Stimulated activated CD8-positive, alpha-beta memory T cell treated with anti-CD3 and anti-CD28 coated beads, Interleukin-7, amount 100 ng/mL, for 1 hour (primary cell): ENCODE data around the gene NLRP13.
"Not testable (repeated sequence)": the region's sequence is repeated elsewhere in the genome, so short reads cannot be mapped to it uniquely, and the experiment has no call there.

Experiments used
- DNase-seq, 2 donors: peaks; one replicate each; pipeline ENCODE4 v3.0.0-alpha.2; 2020; ENCODE audit warnings: low read depth in 2 of 2

The NLRP13 gene, protein sequence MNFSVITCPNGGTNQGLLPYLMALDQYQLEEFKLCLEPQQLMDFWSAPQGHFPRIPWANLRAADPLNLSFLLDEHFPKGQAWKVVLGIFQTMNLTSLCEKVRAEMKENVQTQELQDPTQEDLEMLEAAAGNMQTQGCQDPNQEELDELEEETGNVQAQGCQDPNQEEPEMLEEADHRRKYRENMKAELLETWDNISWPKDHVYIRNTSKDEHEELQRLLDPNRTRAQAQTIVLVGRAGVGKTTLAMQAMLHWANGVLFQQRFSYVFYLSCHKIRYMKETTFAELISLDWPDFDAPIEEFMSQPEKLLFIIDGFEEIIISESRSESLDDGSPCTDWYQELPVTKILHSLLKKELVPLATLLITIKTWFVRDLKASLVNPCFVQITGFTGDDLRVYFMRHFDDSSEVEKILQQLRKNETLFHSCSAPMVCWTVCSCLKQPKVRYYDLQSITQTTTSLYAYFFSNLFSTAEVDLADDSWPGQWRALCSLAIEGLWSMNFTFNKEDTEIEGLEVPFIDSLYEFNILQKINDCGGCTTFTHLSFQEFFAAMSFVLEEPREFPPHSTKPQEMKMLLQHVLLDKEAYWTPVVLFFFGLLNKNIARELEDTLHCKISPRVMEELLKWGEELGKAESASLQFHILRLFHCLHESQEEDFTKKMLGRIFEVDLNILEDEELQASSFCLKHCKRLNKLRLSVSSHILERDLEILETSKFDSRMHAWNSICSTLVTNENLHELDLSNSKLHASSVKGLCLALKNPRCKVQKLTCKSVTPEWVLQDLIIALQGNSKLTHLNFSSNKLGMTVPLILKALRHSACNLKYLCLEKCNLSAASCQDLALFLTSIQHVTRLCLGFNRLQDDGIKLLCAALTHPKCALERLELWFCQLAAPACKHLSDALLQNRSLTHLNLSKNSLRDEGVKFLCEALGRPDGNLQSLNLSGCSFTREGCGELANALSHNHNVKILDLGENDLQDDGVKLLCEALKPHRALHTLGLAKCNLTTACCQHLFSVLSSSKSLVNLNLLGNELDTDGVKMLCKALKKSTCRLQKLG

DNA sequence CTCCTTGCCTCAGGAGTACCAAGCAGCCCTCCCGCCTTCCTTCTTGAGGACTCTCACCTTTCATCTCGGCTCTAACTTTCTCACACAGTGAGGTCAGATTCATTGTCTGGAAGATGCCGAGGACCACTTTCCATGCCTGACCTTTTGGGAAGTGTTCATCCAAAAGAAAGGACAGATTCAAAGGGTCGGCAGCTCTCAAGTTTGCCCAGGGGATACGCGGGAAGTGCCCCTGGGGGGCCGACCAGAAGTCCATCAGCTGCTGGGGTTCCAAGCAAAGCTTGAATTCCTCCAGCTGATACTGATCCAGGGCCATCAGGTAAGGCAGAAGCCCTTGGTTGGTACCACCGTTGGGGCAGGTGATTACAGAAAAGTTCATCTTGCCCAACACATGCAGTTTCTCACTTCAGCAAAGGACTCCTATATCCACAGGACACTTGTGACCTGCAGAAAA, at the start of gene NLRP13:
Gene NLRP13, minus strand, starts transcription at position 401 of the 451 bp plus-strand sequence. Its CDS starts 25 bp downstream, at position 376.
- DNase-seq = no peak

DNA sequence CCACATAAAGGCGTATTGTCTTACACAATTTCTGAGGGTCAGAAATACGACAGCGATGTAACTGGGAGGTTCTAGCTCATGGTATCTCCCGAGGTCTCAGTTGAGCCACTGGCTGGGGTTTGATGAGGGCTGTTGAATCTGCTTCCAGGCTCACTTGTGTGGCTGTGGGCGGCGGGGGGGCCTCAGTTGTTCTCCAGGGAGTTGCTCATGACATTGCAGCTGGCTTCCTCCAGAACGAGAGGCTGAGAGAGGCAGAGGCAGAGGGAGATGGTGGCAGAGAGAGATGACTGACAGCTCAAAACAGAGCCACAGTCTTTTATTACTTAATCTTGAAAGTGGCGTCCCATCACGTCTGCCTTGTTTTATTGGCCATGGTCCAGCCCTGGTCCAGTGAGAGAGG, 48.3 kb upstream of the NLRP13 start:
- no peak for DNase-seq

DNA sequence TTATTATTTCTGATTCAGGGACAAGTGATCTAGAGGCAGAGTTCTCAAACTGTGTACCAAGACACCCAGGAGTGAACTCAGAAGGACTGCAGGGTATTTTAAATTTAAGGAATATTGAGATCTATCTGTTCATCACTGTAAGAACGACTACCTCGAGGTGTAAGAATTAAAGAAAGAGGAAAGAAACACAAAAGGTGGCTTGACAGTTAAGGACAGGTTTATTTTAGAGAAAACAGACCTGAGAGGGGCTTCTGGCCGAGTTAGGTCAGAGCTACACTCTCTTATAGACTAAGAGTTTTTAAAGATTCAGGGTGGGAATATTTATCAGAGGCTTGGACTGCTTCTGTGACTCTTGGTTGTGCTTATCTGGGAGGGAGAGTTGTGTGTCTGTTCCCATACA, 41.8 kb upstream of the NLRP13 start:
- DNase-seq = no peak

DNA sequence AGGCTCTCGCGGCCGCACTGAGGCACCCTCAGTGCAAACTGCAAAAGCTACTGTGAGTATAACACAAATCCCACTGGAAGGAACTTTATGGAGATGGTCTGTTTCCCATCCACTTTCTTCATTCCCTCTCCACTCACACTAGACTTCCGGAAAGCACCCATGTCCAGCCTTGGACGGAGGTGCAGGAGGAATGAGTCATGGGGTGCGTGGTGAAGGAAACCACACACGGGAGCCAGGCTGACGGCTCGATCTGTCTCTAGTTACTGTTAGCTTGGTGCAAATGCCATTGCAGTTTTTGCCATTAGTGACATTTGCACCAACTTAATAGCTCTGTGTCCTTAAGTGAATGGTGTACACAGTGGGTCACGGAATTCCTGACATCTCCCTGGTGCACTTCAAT, 30.1 kb upstream of the NLRP13 start:
- DNase-seq = no peak

DNA sequence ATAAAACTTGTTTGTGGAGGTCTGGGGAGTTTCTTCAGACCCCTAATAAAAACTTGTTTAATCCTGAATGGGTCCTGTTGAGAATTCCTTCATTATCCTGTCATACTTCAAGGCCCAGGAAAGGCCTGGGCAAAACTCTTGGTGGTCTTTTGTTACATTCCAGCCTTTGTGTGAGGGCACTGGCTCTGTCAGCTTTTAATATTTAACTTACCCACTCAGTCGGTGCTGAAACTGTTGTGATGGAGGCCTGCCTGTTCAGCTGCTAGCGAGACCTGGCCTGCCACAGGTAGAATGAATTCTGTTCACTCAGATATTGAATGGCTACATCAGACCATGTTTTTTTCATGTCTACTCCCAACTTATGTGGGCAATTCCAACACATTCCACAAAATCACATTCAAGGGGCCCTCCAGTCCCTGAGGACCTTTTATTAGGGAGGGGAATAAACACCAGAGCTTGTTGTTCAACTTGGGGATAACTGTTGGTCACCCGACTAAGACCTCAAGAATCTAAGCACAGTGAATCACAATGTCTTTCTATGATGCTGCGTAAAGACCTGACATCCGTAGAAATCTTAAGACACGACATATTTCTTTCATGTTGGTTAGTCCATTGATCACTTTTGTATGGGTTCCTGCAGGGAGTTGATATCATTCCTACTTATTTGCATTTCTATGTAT, 28.0 kb upstream of the NLRP13 start:
- no peak for DNase-seq

DNA sequence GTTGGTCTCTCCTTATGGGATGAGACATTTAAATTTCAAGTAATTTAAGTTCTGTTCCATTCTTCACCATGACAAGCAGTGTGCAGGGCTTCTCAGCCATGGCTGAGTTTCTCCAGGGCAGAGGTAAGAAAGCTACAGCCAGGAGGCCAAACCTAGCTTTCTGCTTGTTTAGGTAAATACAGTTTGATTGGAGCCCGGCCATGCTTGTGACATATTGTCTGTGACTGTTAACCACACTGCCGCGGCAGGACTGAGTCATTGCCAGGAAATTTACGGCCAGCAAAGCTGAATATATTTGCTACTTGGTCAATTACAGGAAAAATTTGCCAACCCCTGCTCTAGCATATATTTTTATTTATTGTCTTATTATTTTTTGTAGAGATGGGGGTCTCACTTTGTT, 26.2 kb upstream of the NLRP13 start:
- no peak for DNase-seq

DNA sequence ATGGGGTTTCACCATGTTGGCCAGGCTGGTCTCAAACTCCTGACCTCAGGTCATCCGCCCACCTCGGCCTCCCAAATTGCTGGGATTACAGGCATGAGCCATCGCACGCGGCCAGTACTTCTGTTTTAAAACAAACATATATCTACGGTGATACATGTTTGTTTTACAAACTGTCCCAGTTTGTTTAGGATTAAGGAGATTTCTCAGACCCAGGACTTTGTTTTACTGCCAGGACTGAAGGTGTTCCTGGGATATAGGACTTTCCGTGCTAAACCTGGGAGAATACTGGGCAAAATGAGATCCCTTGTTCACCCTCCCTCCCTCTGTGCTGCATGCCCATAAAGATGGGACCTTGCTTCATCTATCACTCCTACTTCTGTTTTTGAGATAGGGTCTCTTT, 24.3 kb upstream of the NLRP13 start:
- no peak for DNase-seq

DNA sequence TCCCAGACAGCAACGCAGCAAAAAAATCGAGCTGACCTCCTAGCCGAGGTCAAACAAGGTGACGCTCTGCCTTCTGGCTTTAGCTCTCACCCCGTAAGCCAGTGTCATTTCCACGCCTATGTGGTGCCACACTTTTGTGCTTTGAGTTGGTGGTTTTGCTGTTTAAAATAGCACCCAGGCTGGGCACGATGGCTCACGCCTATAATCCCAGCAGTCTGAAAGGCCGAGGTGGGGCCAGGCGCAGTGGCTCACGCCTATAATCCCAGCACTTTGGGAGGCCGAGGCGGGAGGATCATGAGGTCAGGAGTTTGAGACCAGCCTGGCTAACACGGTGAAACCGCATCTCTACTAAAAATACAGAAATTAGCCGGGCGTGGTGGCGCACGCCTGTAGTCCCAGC, 18.4 kb upstream of the NLRP13 start:
- not testable (repeated sequence) for DNase-seq

DNA sequence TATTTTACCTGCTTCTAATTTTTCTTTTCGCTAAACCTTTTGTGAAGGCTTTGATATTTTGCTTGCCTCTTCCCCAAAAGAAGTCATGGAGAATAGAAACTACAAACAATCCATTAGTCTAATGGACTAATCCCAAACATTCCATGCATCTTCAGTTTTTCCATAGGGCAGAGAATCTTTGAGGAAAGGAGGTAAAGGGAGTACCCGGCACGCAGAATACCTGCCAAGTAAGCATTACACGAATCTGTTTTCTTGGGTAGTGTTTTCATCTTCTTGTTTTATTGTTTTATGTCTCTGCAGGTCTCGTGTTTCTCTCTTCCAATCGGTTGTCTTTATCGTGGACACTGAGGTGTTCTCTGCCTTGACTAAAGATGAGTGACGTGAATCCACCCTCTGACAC, 15.4 kb upstream of the NLRP13 start, which contains the start of gene NLRP8:
Gene NLRP8, plus strand, starts transcription at position 301 of the 400 bp plus-strand sequence.
- no peak for DNase-seq

DNA sequence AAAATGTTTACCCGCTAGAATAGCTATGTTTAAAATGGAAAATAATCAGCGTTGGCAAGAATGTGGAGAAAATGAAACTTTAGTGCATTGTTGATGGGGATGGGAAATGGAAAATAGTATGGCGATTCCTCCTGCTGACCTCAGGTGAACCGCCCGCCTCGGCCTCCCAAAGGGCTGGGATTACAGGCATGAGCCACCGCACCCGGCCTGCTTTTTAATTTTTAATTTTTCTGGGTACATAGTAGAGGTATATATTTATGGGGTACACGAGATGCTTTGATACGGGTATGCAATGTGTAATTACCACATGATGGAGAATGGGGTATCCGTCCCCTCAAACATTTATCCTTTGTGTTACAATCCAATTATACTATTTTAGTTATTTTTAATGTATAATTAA, 8.2 kb upstream of the NLRP13 start:
- no peak for DNase-seq

DNA sequence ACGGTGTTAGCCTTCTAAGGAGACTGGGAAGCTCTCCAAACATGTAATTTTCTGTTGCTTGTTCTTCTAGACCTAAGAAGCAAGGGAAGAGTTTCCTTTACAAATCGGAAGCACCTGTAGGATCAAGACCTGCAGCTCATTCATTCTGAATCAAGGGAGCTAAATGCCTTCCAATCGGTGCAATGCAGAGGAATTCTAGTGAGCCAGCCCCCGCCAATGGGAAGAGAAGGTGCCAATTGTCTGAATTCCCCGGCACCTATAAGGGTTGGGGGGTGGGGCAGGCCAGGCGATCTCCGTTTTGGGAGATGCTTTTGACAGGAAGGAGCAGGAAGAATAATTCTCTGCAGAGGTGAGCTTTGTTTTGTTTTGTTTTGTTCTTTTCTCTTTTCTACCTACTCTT, 7.1 kb upstream of the NLRP13 start:
- DNase-seq = no peak

DNA sequence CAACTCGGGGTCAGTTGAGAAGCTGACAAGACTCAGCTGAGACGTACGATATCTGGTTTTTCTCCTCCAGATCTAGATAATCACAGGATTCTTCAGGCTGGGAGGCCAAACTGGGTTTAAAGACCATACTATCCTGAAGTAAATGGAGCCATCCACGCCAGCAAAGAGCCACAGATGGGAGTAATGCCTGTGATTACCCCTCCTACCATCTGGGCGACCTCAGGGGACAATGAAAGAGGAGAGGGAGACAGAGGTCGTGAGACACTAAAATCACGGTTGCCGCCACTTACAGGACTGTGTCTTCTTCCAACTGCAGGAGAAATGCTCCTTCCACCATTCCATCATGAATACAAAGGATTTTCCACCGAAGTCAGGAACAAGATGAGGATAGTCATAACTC, 3.1 kb upstream of the NLRP13 start:
- DNase-seq = no peak

DNA sequence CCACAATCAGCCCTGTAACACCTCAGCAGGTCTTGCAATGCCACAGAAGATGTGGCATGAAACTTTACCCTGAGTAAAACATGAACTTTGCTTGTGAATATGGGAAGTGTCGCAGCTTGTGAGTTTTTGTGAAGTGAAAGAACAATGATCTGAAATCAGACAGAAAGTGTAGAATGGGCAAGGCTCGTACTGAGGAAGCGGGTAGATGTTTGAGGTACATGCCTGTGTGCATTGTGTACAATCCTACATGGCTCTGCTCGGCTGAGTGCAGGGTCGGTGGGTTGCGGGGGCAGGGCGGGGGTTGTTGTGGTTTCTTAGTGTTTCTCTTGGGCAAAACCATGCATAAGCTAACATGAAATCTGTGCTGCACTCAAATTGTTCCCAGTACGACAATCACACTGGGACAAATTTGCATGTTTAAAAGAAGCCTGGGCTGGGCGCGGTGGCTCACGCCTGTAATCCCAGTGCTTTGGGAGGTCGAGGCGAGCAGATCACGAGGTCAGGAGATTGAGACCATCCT, 1.1 kb downstream of the NLRP13 start:
- no peak for DNase-seq

DNA sequence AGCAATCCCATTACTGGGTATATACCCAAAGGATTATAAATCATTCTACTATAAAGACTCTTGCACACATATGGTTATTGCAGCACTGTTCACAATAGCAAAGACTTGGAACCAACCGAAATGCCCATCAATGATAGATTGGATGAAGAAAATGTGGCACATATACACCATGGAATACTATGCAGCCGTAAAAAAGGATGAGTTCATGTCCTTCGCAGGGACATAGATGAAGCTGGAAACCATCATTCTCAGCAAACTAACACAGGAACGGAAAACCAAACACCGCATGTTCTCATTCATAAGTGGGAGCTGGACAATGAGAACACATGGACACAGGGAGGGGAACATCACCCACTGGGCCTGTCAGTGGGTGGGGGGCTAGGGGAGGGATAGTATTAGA, 2.9 kb downstream of the NLRP13 start:
- DNase-seq = not testable (repeated sequence)

DNA sequence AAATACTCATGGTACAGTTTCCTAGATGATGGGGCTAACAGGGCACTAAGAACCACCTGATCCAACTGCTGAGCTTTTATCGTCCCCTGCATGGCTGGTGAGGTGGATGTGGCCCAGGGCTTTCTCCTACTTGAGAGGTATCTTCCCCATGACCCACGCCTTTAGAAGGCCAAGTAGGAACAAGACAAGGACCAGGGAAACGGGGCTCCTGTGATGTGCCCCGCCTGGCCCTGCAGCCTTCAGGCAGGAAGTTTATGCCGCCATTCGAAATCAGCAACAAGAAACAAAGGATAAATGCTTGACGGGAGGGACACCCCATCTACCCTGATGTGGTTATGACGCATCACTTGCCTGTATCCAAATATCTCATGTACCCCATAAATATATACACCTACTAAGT, 4.1 kb downstream of the NLRP13 start:
- no peak for DNase-seq

DNA sequence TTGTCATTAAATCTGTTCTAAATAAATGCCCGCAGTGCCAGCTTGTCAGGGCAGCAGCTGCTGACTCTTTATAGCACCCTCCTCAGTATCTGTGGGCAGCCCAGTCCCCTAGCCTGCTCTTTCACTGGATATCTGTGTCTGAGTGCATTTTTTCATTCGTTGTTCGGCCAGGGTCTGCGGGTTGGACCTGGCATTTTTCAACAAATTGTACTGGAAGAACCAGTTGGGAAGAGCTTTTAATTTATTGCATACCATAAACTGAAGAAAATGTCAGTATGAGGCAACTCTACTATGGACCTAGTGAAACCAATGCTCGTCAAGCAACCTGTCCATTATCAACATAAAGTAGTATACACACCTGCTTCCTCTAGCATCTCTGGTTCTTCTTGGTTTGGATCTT, 8.6 kb downstream of the NLRP13 start:
- DNase-seq = no peak

DNA sequence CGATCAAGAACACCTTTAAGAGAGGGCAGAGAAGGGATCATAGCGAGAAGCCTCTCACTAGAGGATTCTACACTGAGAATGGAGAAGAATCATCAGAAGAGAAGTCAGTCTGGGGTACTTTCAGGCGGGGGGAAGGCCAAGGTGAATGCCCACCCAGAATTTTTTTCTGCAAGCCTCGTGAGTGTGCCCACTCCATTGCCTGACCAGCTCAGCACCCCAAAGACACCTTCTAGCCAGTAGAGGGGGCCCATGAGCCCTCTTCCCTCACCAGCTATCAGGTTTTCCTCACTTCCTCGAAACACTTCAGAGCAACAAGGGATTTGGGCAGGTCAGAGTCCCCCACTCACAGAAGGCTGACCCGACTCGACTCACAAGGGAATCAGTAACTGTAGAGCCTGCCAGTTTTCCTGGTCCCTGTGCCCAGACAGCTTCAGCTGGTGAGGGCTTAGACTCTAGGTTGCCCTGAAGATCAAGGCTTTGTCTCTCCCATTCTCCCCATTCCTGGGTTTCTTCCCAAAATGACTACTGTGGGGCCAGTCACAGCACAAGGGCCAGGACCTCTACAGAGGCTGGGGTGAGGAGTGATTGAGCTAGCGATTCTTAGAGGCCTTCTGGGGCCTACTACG, 18.4 kb downstream of the NLRP13 start:
- no peak for DNase-seq

DNA sequence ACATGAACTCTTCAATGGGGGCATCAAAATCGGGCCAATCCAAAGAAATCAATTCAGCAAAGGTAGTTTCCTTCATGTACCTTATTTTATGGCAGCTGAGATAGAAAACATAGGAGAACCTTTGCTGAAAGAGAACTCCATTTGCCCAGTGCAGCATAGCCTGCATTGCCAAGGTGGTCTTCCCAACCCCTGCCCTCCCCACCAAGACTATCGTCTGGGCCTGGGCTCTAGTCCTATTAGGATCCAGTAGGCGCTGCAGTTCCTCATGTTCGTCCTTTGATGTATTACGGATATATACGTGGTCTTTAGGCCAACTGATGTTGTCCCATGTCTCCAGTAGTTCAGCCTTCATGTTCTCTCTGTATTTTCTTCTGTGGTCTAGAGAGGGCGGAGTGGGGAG, 19.2 kb downstream of the NLRP13 start:
- no peak for DNase-seq

DNA sequence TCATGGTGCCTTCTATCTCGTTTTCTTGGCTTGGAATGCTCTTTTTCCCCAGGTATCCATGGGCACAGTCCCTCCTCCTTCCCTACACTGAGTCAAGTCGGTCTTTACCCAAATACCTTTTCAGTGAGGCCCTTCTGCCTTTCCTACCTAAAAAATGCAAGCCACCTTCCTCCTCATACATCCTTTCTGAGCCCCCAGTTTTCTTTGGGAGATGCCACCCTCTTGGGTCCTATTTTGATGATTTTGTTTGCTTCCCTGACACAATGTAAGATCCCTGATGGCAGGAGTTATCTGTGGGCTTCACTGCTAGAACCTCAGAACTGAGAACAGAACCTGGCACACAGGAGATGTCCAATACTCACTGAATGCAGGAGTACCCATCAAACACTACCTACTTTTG, 22.3 kb downstream of the NLRP13 start:
- no peak for DNase-seq

DNA sequence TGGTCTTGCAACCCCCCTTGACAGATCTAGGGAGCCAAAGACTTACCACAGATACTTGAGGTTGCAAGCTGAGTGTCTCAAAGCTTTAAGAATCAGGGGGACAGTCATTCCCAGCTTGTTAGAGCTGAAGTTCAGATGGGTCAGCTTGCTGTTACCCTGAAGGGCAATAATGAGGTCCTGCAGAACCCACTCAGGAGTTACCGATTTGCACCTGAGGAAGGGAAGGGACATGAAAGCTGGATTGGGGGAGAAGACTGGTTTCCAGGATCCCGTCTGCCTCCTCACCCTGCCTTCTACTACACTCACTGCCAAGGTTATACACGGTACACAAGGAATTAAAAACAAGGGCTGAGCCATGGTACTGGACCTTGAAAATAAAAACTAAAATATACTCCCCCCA, 24.4 kb downstream of the NLRP13 start:
- DNase-seq = no peak

DNA sequence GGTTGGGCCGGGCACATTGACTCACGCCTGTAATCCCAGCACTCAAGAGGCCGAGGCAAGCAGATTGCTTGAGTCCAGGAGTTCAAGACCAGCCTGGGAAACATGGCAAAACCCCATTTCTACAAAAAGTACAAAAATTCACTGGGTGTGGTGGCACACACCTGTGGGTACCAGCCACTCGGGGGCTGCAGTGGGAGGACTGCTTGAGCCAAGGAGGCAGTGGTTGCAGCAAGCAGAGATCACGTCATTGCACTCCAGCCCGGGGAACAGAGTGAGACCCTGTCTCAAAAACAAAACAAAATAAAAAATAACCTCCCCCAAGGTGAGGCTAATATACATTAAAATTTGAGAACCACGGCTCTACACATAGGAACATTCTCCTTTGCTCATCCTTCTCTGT, 24.9 kb downstream of the NLRP13 start:
- DNase-seq = no peak
